Measurements from ENCODE around the gene IGF2R. TPM values are rescaled to one million over a fixed set of nuclear protein-coding genes. Genes with fewer than 3 reads are reported as not detected.
A peak's percentile ranks its signal among the peaks of the same experiment; 100 is the strongest.

Gene IGF2R
- total and polyA plus RNA-seq, 5 donors from 2014 or later: 8.8 to 71.2 (median 10.0) TPM

DNA sequence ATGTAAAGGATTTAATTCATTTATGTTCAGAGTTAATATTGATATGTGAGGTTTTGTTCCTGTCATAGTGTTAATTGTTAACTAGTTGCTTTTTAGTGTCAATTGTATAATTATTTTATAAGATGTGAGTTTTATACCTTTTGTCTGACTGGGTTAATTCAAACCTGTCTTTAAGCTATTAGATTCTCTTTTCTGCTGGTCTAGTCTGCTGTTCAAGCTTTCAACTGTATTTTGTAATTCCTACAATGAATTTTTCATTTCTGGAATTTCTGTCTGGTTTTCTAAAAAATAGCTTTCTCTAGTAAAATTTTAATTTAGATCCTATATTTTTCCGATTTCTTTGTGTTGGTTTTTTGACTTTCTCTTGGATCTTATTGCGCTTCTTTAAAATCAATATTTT, 26.5 kb downstream of the IGF2R start:
- no peak overlapping the region for H3K4me3 Mint-ChIP-seq
- peaks cover 0 to 12% (median 2%) of the 10 kb centered on the region in 7 donors for H3K9me3 Mint-ChIP-seq
- peaks cover 11% of the 10 kb centered on the region for H3K4me1 ChIP-seq (ENCODE audit: control insufficient read depth, insufficient read depth, low read length, poor library complexity, severe bottlenecking)
- H3K27me3 Mint-ChIP-seq: no peaks in the 10 kb centered on the region
- H3K9me3 ChIP-seq (ENCODE audit: control insufficient read depth in 2 of 2, low read length in 2 of 2): no peaks in the 10 kb centered on the region
- H3K4me3 ChIP-seq (ENCODE audit: low read depth, low read length): no peak overlapping the region
- H3K27me3 ChIP-seq (ENCODE audit: control insufficient read depth, insufficient read depth, low read length): no peaks in the 10 kb centered on the region
- H3K36me3 ChIP-seq (ENCODE audit: control insufficient read depth, insufficient read depth, low read length): peaks cover 29% of the 10 kb centered on the region
- ATAC-seq (ENCODE audit: low read depth in 2 of 2) (no peak), DNase-seq (no peak)
- H3K27ac ChIP-seq (ENCODE audit: insufficient read depth, low read length, poor library complexity, severe bottlenecking): no peak overlapping the region
- peaks cover 51 to 82% (median 71%) of the 10 kb centered on the region in 4 donors for H3K4me1 Mint-ChIP-seq
- peaks cover 62% of the 10 kb centered on the region for H3K36me3 Mint-ChIP-seq
- H3K27ac Mint-ChIP-seq: no peak overlapping the region

GRCh38 chr6:159996087-159996622, 27.3 kb downstream of the IGF2R start:
- no peak overlapping the region for H3K4me3 ChIP-seq (ENCODE audit: low read depth, low read length)
- peaks cover 29% of the 10 kb centered on the region for H3K36me3 ChIP-seq (ENCODE audit: control insufficient read depth, insufficient read depth, low read length)
- Mint-ChIP-seq H3K4me1 (peaks cover 52 to 77% (median 67%) of the 10 kb centered on the region in 4 donors), H3K36me3 (peaks cover 64% of the 10 kb centered on the region), H3K27ac (peak overlapping the region in 1 of 3 donors; percentile 17), H3K27me3 (no peaks in the 10 kb centered on the region), H3K4me3 (peak overlapping the region in 1 of 4 donors; percentile 27), H3K9me3 (peaks cover 0 to 12% (median 2%) of the 10 kb centered on the region in 7 donors)
- H3K4me1 ChIP-seq (ENCODE audit: control insufficient read depth, insufficient read depth, low read length, poor library complexity, severe bottlenecking): peaks cover 11% of the 10 kb centered on the region
- no peak overlapping the region for H3K27ac ChIP-seq (ENCODE audit: insufficient read depth, low read length, poor library complexity, severe bottlenecking)
- H3K27me3 ChIP-seq (ENCODE audit: control insufficient read depth, insufficient read depth, low read length): no peaks in the 10 kb centered on the region
- DNase-seq: no peak
- no peak for ATAC-seq (ENCODE audit: low read depth in 2 of 2)
- H3K9me3 ChIP-seq (ENCODE audit: control insufficient read depth in 2 of 2, low read length in 2 of 2): no peaks in the 10 kb centered on the region

GRCh38 chr6:159996626-159997497, 28.0 kb downstream of the IGF2R start:
- no peaks in the 10 kb centered on the region for H3K9me3 ChIP-seq (ENCODE audit: control insufficient read depth in 2 of 2, low read length in 2 of 2)
- Mint-ChIP-seq H3K27ac (no peak overlapping the region), H3K36me3 (peaks cover 58% of the 10 kb centered on the region), H3K4me1 (peaks cover 48 to 73% (median 60%) of the 10 kb centered on the region in 4 donors), H3K9me3 (peaks cover 0 to 12% (median 2%) of the 10 kb centered on the region in 7 donors), H3K4me3 (no peak overlapping the region), H3K27me3 (no peaks in the 10 kb centered on the region)
- ATAC-seq (ENCODE audit: low read depth in 2 of 2) (peak in 1 of 2 donors; percentile 18), DNase-seq (no peak)
- H3K27me3 ChIP-seq (ENCODE audit: control insufficient read depth, insufficient read depth, low read length): no peaks in the 10 kb centered on the region
- no peak overlapping the region for H3K4me3 ChIP-seq (ENCODE audit: low read depth, low read length)
- peaks cover 11% of the 10 kb centered on the region for H3K4me1 ChIP-seq (ENCODE audit: control insufficient read depth, insufficient read depth, low read length, poor library complexity, severe bottlenecking)
- H3K27ac ChIP-seq (ENCODE audit: insufficient read depth, low read length, poor library complexity, severe bottlenecking): no peak overlapping the region
- H3K36me3 ChIP-seq (ENCODE audit: control insufficient read depth, insufficient read depth, low read length): peaks cover 23% of the 10 kb centered on the region

DNA sequence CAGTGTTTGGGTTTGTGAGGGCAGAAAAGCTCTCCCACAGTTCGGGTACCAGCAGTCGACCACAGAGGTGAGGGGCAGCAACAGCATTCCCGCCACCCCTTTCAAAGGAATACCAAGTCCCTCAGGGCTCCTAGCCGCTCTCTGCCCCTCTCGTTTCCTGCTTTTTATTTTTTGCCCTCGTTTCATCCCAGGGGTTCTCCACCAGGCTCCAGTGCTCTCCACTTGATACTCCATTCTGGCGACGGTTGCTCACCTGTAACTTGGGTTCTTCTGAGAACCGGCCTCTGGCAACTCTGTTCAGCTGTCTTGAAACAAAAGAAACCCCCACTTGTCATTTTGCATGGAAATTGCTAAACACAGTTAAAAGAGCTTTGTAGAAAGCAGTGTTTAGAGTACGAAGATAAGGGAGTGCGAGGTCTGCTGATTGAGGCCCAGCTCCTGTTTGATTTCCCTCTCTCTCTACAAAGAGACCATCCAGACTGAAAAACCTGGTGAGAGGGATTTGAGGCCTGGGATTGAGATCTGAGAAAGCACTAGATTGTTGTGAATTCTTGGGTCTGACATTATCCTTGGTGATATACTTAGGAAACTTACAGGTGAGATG, 28.7 kb downstream of the IGF2R start:
- H3K4me3 Mint-ChIP-seq: peak overlapping the region in 1 of 4 donors; percentile 19
- peaks cover 51% of the 10 kb centered on the region for H3K36me3 Mint-ChIP-seq
- Histone ChIP-seq H3K27me3 (ENCODE audit: control insufficient read depth, insufficient read depth, low read length) (no peaks in the 10 kb centered on the region), H3K4me1 (ENCODE audit: control insufficient read depth, insufficient read depth, low read length, poor library complexity, severe bottlenecking) (peaks cover 11% of the 10 kb centered on the region), H3K9me3 (ENCODE audit: control insufficient read depth in 2 of 2, low read length in 2 of 2) (no peaks in the 10 kb centered on the region), H3K27ac (ENCODE audit: insufficient read depth, low read length, poor library complexity, severe bottlenecking) (no peak overlapping the region), H3K36me3 (ENCODE audit: control insufficient read depth, insufficient read depth, low read length) (peaks cover 17% of the 10 kb centered on the region), H3K4me3 (ENCODE audit: low read depth, low read length) (no peak overlapping the region)
- no peaks in the 10 kb centered on the region for H3K27me3 Mint-ChIP-seq
- ATAC-seq (ENCODE audit: low read depth in 2 of 2) (no peak), DNase-seq (no peak)
- peak overlapping the region in 1 of 3 donors; percentile 3 for H3K27ac Mint-ChIP-seq
- H3K4me1 Mint-ChIP-seq: peaks cover 42 to 70% (median 57%) of the 10 kb centered on the region in 4 donors
- H3K9me3 Mint-ChIP-seq: peaks cover 0 to 12% (median 2%) of the 10 kb centered on the region in 7 donors

DNA sequence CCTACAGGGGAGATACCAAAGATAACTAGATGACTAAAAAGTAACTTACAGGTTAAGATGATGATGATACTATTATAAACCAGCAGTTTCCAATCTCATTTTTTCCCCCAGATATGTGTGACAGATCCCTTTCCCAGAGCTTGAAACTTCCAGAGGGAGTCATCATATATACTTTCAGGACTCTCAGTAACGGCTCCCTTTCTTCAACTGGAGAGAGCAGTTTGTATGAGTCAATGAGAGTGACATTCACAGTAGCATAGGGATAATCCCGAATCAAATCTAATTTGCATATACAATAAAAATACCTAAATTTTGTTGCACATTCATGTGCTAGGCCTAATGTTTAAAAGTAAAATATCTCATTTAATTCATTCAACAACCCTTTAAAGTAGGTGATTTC, 29.7 kb downstream of the IGF2R start:
- Mint-ChIP-seq H3K4me3 (peak overlapping the region in 1 of 4 donors; percentile 0), H3K36me3 (peaks cover 42% of the 10 kb centered on the region), H3K9me3 (peaks cover 0 to 12% (median 2%) of the 10 kb centered on the region in 7 donors), H3K27ac (peak overlapping the region in 1 of 3 donors; percentile 59), H3K27me3 (no peaks in the 10 kb centered on the region), H3K4me1 (peaks cover 41 to 61% (median 51%) of the 10 kb centered on the region in 4 donors)
- no peaks in the 10 kb centered on the region for H3K27me3 ChIP-seq (ENCODE audit: control insufficient read depth, insufficient read depth, low read length)
- no peaks in the 10 kb centered on the region for H3K9me3 ChIP-seq (ENCODE audit: control insufficient read depth in 2 of 2, low read length in 2 of 2)
- H3K36me3 ChIP-seq (ENCODE audit: control insufficient read depth, insufficient read depth, low read length): peaks cover 13% of the 10 kb centered on the region
- ATAC-seq (ENCODE audit: low read depth in 2 of 2): no peak
- H3K4me3 ChIP-seq (ENCODE audit: low read depth, low read length): no peak overlapping the region
- H3K4me1 ChIP-seq (ENCODE audit: control insufficient read depth, insufficient read depth, low read length, poor library complexity, severe bottlenecking): peaks cover 15% of the 10 kb centered on the region
- no peak for DNase-seq
- H3K27ac ChIP-seq (ENCODE audit: insufficient read depth, low read length, poor library complexity, severe bottlenecking): no peak overlapping the region

- no peaks in the 10 kb centered on the region for H3K27me3 ChIP-seq (ENCODE audit: control insufficient read depth, insufficient read depth, low read length)
- H3K36me3 Mint-ChIP-seq: peaks cover 40% of the 10 kb centered on the region
- peaks cover 16% of the 10 kb centered on the region for H3K4me1 ChIP-seq (ENCODE audit: control insufficient read depth, insufficient read depth, low read length, poor library complexity, severe bottlenecking)
- H3K27ac ChIP-seq (ENCODE audit: insufficient read depth, low read length, poor library complexity, severe bottlenecking): no peak overlapping the region
- H3K4me3 Mint-ChIP-seq: peak overlapping the region in 2 of 4 donors; percentile 37 to 58
- ATAC-seq (ENCODE audit: low read depth in 2 of 2): peak in 1 of 2 donors; percentile 25
- DNase-seq: no peak
- H3K36me3 ChIP-seq (ENCODE audit: control insufficient read depth, insufficient read depth, low read length): peaks cover 11% of the 10 kb centered on the region
- H3K4me1 Mint-ChIP-seq: peaks cover 41 to 62% (median 49%) of the 10 kb centered on the region in 4 donors
- no peaks in the 10 kb centered on the region for H3K9me3 ChIP-seq (ENCODE audit: control insufficient read depth in 2 of 2, low read length in 2 of 2)
- peak overlapping the region; percentile 48 to 72 (median 59) for H3K27ac Mint-ChIP-seq
- H3K9me3 Mint-ChIP-seq: peaks cover 0 to 9% (median 3%) of the 10 kb centered on the region in 7 donors
- H3K4me3 ChIP-seq (ENCODE audit: low read depth, low read length): no peak overlapping the region
- H3K27me3 Mint-ChIP-seq: no peaks in the 10 kb centered on the region
Measured at GRCh38 chr6:159999240-159999671, 30.4 kb downstream of the IGF2R start.

DNA sequence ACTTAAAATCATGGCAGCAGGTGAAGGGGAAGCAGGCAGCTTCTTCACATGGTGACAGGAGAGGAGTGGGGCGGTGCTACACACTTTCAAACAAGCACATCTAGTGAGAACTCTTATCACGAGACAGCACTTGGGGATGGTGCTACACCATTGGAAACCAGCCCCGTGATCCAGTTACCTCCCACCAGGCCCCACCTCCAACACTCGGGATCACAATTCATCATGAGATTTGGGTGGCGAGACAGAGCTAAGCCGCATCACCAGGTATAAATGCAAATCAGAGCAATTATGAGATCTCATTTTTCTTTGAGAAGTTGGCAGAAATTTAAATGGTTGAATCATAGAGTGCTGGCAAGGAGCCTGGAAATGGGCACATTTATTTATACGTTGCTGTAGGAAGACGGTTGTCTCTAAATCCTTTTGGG, 31.4 kb downstream of the IGF2R start:
- Mint-ChIP-seq H3K9me3 (peaks cover 0 to 4% (median 1%) of the 10 kb centered on the region in 7 donors), H3K27ac (peak overlapping the region in 2 of 3 donors; percentile 81 to 86), H3K4me3 (no peak overlapping the region), H3K27me3 (no peaks in the 10 kb centered on the region), H3K4me1 (peaks cover 37 to 60% (median 45%) of the 10 kb centered on the region in 4 donors), H3K36me3 (peaks cover 30% of the 10 kb centered on the region)
- DNase-seq (no peak), ATAC-seq (ENCODE audit: low read depth in 2 of 2) (no peak)
- H3K27me3 ChIP-seq (ENCODE audit: control insufficient read depth, insufficient read depth, low read length): no peaks in the 10 kb centered on the region
- no peak overlapping the region for H3K4me3 ChIP-seq (ENCODE audit: low read depth, low read length)
- no peak overlapping the region for H3K27ac ChIP-seq (ENCODE audit: insufficient read depth, low read length, poor library complexity, severe bottlenecking)
- peaks cover 6% of the 10 kb centered on the region for H3K36me3 ChIP-seq (ENCODE audit: control insufficient read depth, insufficient read depth, low read length)
- no peaks in the 10 kb centered on the region for H3K9me3 ChIP-seq (ENCODE audit: control insufficient read depth in 2 of 2, low read length in 2 of 2)
- H3K4me1 ChIP-seq (ENCODE audit: control insufficient read depth, insufficient read depth, low read length, poor library complexity, severe bottlenecking): peaks cover 20% of the 10 kb centered on the region
